Measurements from ENCODE around the gene RESF1.

GRCh38 chr12:31967539-31967938 lies 8.3 kb downstream of the RESF1 start:
- TF ChIP-seq CTCF (conservative IDR thresholded peaks at IDR 0.05 in 1 of 2, IDR thresholded peaks at IDR 0.05 in 1 of 2; ENCODE audit: low read depth in 1 of 2, low read length in 2 of 2) (no peak), EZH2 (IDR thresholded peaks at IDR 0.05; ENCODE audit: low read length, missing control alignments) (no peak)

Measured in fibroblast of lung (primary cell).